Activated T-cell treated with anti-CD3 and anti-CD28 coated beads, Interleukin-2, amount 50 U/mL, for 1 hour (primary cell): ENCODE results near the gene FAM120A.
A peak's percentile ranks its signal among the peaks of the same experiment; 100 is the strongest.
"Not testable (repeated sequence)": the region's sequence is repeated elsewhere in the genome, so short reads cannot be mapped to it uniquely, and the experiment has no call there.

ENCODE experiments used
- DNase-seq: peaks from one replicate; pipeline ENCODE4 v3.0.0-alpha.2; 2020

FAM120A gene

GRCh38 chr9:93450945-93451815 lies at the start of gene FAM120A:
Gene FAM120A, plus strand, starts transcription at chr9:93451685. Its CDS starts 231 bp downstream, at chr9:93451916.
- peak; percentile 79 for DNase-seq

DNA sequence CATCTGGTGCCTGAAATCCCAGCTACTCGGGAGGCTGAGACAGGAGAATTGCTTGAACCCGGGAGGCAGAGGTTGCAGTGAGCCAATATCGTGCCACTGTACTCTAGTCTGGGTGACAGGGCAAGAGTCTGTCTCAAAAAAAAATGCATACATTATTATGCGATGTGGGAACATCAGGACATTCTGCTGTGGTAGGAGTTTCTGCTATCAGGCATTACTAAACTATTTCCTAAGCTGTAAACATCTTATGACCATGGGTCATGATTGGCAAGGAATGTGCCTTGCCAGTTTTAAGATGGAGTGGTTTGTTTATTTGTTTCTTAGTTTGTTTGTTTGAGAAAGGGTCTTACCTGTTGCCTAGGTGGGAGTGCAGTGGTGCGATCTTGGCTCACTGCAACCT lies 45.1 kb upstream of the FAM120A start:
- DNase-seq = no peak

DNA sequence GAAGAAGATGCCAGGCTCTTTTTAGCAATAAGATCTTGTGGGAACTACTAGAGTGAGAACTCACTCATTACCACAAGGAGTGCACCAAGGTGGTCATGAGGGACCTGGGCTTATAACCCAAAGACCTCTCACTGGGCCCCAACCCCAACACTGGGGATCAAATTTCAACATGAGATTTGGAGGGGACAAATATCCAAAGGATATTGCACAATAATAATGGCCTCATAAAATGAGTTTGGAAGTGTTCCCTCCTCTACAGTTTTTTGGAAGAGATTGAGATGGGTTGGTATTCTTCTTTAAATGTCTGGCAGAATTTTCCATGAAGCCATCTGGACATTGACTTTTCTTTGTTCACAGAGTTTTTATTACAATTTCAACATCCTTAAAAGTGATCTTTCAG lies 38.0 kb upstream of the FAM120A start:
- no peak for DNase-seq

- no peak for DNase-seq
These were observed 36.3 kb upstream of the FAM120A start for GRCh38 chr9:93415176-93415690.

DNA sequence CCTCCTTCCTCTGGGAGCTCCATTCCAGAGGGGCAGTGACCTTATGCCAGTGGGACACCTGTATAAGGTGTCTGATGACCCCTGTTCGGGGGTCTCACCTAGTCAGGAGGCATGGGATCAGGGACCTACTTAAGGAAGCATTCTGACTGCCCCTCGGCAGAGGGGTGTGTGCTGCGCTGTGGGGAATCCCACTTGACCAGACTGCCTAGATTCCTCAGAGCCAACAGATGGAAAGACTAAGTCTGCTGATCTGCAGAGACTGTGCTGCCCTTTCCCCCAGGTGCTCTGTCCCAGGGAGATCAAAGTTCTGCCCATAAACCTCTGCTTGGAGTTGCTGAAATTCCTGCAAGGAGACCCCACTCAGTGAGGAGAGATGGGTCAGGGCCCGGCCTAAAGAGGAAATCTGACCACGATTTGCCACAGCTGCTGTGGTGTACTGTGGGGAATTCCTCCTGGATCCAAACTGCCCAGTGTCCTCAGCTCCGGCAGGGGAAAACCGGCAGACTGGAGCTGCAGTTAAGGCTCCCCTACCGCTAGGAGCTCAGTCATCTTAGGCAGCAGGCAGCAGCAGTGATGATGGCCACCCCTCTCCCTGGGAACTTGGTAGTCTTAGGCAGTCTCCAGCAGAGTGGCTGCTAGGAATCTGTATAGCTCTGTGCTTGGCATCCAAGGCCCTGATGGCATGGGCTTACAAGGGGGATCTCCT lies 34.8 kb upstream of the FAM120A start:
- DNase-seq = no peak

GRCh38 chr9:93417538-93417937 lies 33.9 kb upstream of the FAM120A start:
- no peak for DNase-seq

GRCh38 chr9:93419023-93419422 lies 32.5 kb upstream of the FAM120A start:
- DNase-seq = no peak

GRCh38 chr9:93422977-93423616 lies 28.4 kb upstream of the FAM120A start:
- DNase-seq = no peak

DNA sequence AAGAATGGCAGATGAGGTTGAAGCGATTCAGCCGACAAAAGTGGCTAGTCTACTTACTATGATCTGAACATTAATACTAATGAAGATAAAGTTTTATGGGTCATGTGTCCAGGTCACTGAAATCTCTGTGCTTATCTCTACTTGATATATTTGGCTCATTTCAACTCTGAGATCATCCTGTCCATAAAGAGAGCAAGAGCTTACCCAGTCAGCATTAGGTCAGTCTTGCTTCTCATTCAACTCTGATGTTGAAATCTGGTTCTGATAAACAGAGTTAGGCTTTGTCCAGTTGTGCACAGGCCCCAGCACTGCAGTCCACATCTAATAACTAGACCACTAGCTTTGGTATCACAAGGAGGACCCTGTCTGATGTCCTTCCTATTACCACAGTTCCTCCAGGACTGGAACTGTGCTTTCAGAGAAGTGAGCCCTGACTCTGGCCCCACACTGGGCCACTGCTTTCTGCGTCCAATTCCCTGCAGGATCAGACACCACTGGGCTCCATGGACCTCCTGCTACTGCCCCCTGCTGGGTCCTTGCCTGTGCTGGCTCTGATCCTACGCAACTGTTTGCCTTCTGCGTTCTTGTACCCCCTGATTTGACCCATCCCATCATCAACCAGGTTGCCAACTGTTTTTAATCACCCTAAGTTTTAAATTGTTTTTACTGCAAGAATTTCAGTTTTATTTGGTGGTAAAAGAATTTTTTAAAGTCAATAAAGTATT lies 23.7 kb upstream of the FAM120A start:
- no peak for DNase-seq

- DNase-seq = no peak
These were observed 19.9 kb upstream of the FAM120A start for GRCh38 chr9:93431539-93432105.

GRCh38 chr9:93432964-93433363 lies 18.5 kb upstream of the FAM120A start:
- no peak for DNase-seq

DNA sequence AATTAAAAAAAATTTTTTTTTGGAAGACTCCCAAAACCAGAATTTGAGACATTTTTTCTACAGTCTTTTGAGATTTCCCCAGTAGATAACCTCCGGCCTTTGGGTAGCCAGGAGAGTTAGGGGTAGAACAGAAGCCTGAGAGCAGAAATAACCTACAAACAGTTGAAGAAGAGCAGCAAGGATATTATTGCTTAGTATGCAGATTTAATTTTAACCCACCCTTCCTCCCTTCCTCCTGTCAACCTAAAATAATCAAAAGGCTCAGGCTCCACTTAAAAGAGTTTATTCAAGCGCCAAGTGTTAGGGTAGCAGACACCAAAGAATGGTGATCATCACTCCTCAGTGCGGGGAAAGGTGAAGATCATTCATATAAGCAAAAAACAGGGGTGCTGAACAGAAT lies 17.4 kb upstream of the FAM120A start:
- DNase-seq = no peak

DNA sequence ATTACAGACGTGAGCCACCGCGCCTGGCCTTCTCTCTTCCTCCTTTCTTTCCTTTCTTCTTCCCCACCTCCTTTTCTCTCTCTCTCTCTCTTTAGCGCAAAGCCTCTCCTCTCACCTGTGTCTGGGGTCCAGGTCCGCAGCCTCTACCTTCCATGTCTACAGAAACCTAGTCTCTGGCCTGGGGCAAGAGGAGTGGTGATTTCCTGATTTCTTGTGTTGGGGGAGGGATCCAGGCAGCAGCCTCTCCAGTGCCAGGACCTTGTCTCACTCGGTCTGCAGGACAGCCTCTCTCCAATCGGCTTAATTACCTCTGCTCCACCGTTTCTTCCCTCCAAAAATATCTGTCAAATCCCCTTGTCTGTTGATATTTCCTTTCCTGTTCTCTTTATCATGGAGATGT lies 16.1 kb upstream of the FAM120A start:
- DNase-seq = no peak

DNA sequence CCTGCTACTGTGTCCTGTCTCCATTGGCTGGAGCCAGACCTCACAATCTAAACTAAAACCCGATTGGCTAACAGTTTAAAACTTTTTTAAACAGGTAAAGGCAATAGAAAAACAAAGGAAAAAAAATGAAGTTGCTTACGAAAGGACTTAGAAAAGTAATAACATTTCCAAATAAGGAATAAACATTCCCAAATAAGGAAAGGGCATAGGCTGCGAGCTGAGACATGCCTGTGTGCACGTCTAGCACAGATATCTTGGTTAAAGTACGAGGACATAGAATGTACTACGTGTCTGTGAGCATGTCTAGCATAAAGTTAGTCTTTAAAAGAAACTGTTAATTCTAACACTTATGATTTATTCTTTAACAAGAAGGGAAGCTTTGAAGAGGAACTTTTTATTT lies 15.3 kb upstream of the FAM120A start:
- DNase-seq = no peak

DNA sequence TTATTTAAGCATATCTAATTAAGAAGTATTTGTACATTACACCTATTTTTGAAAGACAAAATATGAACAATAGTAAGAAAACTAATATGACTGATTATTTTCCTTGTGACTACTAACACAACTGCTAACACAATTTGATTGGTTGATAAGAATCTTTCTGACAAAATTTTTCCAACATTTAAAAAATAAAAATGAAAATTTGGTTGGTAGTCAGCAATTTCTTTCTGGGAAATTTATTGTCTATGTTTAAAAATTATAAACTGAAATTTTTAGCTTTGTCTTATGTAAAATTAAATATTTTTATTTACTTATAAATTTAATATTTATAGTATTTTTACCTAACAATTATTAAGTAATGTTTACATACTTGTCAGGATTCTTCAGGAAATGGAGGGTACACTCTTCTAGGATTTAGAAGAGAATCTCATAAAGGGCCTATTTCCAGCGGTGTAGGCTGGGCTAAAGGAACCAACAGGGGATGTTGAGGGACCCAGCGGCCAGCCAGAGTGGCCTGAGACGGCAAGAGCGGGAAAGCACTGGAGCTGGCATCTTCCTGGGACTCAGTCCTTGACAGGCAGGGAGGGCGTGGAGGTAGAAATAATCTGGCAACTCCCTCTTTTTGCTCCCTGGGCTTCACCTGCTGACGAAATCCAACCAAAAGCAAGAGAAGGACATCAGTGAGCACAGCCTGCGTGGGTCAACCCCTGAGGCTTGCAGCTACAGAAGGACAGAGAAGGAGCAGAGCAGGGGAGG lies 14.7 kb upstream of the FAM120A start:
- DNase-seq = no peak

DNA sequence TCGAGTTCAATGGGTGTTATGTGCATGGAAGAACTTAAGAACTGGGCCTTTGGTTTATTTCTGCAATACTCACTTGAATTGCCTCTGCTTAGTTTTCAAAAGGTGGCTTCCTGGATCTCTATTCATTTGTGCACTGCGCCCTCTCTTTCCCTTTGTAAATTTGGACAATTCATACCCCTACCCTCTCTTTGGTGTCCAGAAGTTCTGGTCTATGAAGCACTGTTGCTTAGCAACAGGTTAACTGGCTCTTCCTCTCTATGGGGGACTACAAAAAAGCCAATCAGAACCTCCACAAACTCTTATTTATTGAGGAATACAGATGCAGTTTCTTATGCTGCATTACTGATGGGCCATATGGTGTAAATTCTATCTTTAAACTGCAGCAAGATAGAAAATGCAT lies 13.5 kb upstream of the FAM120A start:
- no peak for DNase-seq

GRCh38 chr9:93439301-93439700 lies 12.2 kb upstream of the FAM120A start:
- not testable (repeated sequence) for DNase-seq

DNA sequence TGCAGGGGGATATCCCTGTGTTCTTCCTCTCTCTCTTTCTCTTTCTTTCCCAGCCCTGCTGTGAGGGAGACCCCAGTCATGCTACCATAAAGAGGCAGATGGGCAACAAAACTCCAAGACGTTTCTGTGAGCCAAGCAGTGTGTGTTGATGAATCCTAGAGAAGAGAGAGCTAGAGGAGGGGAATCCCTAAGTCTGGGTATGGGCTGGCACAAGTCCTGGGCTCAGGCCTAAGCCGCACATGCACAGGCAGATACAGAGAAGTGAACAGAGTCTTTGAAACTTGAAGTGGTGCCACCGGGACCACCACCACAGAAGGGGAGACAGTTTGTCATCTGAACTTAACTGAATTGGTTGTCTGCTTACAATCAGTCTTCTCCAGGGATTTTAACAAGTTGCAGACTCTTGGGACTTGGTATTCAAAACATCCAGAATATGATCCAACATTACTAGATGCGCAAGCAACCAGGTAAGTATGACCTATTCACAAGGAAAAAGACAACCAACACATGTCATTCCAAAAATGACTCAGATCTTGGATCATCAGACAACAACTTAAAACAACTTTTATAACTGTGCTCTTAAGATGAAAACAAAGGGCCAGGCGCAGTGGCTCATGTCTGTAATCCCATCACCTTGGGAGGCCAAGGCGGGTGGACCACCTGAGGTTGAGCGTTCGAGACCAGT lies 10.4 kb upstream of the FAM120A start:
- no peak for DNase-seq

- no peak for DNase-seq
These were observed 5.4 kb upstream of the FAM120A start for GRCh38 chr9:93446073-93446472.

DNA sequence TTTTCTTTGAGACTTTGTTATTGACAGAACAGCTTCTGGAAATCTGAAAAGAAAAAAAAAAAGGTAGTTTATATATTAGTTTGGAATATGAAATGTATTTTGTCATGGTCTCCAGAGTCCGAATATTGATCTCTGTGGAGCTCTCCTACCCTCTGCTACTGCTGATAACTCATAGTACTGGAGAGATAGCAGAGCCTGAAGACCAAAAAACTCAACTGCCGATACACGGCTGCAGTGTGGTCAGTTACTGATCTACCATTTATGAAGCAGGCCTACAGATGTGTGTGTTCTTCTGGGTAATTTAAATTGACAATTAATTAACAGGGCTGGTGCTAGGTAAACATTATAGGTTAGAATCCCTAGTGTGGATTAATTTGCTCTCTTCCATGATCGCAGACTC lies 3.8 kb upstream of the FAM120A start:
- no peak for DNase-seq
